Tibial nerve (tissue), 4 donors: ENCODE results near the gene RUNX1. TPM values are rescaled to one million over a fixed set of nuclear protein-coding genes. Genes with fewer than 3 reads are reported as not detected.

Source experiments
- DNase-seq, 2 donors: peaks; one replicate each; pipeline ENCODE4 v3.0.0-alpha.2; 2019; ENCODE audit warnings: low spot score in 2 of 2
- H3K27ac ChIP-seq, 4 donors: fragments of 200-600 bp; sonication (generic) in 3 of 4; one replicate each; pipeline ENCODE4 v1.5.1; 2017 to 2019; ENCODE audit warnings: mild to moderate bottlenecking in 1 of 4
- H3K27me3 ChIP-seq, 2 donors: fragments of 200-600 bp; sonication (generic) in 1 of 2; one replicate each; pipeline versions ENCODE4 v1.5.1 to v1.6.0; 2017 to 2019
- H3K36me3 ChIP-seq, 3 donors: fragments of 200-600 bp; sonication (generic); one replicate each; pipeline ENCODE4 v1.5.1; 2018 to 2019
- H3K4me1 ChIP-seq, 4 donors: fragments of 200-600 bp; sonication (generic) in 3 of 4; one replicate each; pipeline ENCODE4 v1.5.1; 2017 to 2019
- H3K4me3 ChIP-seq, 4 donors: fragments of 200-600 bp; sonication (generic) in 3 of 4; one replicate each; pipeline ENCODE4 v1.5.1; 2017 to 2019; ENCODE audit warnings: mild to moderate bottlenecking in 1 of 4, moderate library complexity in 1 of 4
- H3K9me3 ChIP-seq, 4 donors: fragments of 200-600 bp; sonication (generic) in 3 of 4; one replicate each; pipeline ENCODE4 v1.5.1; 2017 to 2019
- EP300 ChIP-seq, 2 donors: sonication (generic); formaldehyde crosslinking; IDR thresholded peaks; one replicate each; pipeline ENCODE4 v1.6.1; 2017; ENCODE audit warnings: antibody characterized with exemption in 2 of 2, mild to moderate bottlenecking in 1 of 2
- POLR2A ChIP-seq, 2 donors: fragments of 450-650 bp; IDR thresholded peaks; one replicate each; pipeline ENCODE4 v1.6.1; 2017; ENCODE audit warnings: antibody characterized with exemption in 2 of 2, mild to moderate bottlenecking in 2 of 2, moderate library complexity in 2 of 2
- WGBS, 2 donors: methylation state at CpG; one replicate each; pipeline ENCODE4 v1.1.5; 2018; 5-methylcytosine and 5-hydroxymethylcytosine counted together
- total RNA-seq, 4 donors: library from RNA; depleted of rRNA; stranded (reverse); fragments of >200 nt; gene quantifications; one replicate each; pipeline ENCODE4 v1.1.0, GENCODE V29; 2016
- TF ChIP-seq, protein P1 (sequence below), 5 experiments: fragments of 200-600 bp in 3 of 5; fragments of 450-650 bp in 2 of 5; sonication (generic) in 3 of 5; IDR thresholded peaks; one replicate each; pipeline ENCODE4 v1.5.1; 2016 to 2019; ENCODE audit warnings: antibody characterized with exemption in 5 of 5, mild to moderate bottlenecking in 3 of 5, moderate library complexity in 2 of 5

The RUNX1 gene
- total RNA-seq, 4 donors from 2014 or later = 23.6 to 36.9 (median 26.3) TPM

GRCh38 chr21:34948157-34948556 is 100.9 kb downstream of the RUNX1 start:
- H3K27me3 ChIP-seq = no peaks in the 10 kb centered on the region
- no peak for DNase-seq
- H3K36me3 ChIP-seq = no peaks in the 10 kb centered on the region
- 91 to 92% methylated on average over 5 of the region's 5 CpGs for WGBS, 2 donors
- no peak overlapping the region for H3K4me3 ChIP-seq
- H3K9me3 ChIP-seq = no peaks in the 10 kb centered on the region
- H3K4me1 ChIP-seq = no peaks in the 10 kb centered on the region
- H3K27ac ChIP-seq = no peak overlapping the region
- TF ChIP-seq POLR2A (IDR thresholded peaks at IDR 0.05) = no peak
- no peak for TF ChIP-seq EP300 (IDR thresholded peaks at IDR 0.05)
- TF ChIP-seq, protein P1, sequence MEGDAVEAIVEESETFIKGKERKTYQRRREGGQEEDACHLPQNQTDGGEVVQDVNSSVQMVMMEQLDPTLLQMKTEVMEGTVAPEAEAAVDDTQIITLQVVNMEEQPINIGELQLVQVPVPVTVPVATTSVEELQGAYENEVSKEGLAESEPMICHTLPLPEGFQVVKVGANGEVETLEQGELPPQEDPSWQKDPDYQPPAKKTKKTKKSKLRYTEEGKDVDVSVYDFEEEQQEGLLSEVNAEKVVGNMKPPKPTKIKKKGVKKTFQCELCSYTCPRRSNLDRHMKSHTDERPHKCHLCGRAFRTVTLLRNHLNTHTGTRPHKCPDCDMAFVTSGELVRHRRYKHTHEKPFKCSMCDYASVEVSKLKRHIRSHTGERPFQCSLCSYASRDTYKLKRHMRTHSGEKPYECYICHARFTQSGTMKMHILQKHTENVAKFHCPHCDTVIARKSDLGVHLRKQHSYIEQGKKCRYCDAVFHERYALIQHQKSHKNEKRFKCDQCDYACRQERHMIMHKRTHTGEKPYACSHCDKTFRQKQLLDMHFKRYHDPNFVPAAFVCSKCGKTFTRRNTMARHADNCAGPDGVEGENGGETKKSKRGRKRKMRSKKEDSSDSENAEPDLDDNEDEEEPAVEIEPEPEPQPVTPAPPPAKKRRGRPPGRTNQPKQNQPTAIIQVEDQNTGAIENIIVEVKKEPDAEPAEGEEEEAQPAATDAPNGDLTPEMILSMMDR (IDR thresholded peaks at IDR 0.05) = no peak

DNA sequence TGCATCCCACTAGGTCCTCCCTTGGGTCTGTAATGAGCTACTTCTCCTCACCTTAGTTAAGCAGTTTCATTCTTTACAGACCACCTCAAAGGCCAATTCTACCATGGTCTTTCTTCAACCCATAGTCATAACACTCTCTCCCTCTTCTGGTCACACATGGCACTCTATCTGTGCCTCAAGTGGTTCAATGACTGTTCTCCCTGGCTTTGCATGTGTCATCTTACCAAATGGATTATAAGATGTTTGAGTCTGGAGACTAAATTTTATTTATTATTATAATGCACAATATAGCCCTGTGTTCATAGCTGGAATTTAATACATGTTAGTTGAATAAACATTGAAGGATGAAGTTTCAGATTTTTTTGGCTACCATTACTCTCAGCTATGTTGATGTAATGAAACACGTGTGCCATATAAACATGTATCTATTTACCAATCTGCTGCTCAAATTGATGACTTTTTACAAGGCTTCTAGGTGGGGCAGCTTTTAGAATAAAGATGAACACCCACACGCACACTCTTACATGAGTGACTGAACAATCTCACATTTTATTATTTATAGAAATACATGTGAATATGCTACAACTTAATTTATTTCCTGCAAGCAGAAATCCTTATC is 102.1 kb downstream of the RUNX1 start:
- no peak overlapping the region for H3K4me3 ChIP-seq
- WGBS, 2 donors = 67 to 72% methylated on average over 2 of the region's 2 CpGs
- H3K27ac ChIP-seq = no peak overlapping the region
- H3K27me3 ChIP-seq = no peaks in the 10 kb centered on the region
- DNase-seq = no peak
- H3K36me3 ChIP-seq = no peaks in the 10 kb centered on the region
- H3K4me1 ChIP-seq = no peaks in the 10 kb centered on the region
- TF ChIP-seq EP300 (IDR thresholded peaks at IDR 0.05) = no peak
- TF ChIP-seq POLR2A (IDR thresholded peaks at IDR 0.05) = no peak
- TF ChIP-seq, protein P1 (IDR thresholded peaks at IDR 0.05) = no peak
- no peaks in the 10 kb centered on the region for H3K9me3 ChIP-seq

GRCh38 chr21:34946385-34946840 is 102.7 kb downstream of the RUNX1 start:
- 76 to 96% methylated on average over 1 of the region's 1 CpG for WGBS, 2 donors
- no peak overlapping the region for H3K4me3 ChIP-seq
- H3K27me3 ChIP-seq = no peaks in the 10 kb centered on the region
- no peaks in the 10 kb centered on the region for H3K36me3 ChIP-seq
- no peaks in the 10 kb centered on the region for H3K9me3 ChIP-seq
- no peak overlapping the region for H3K27ac ChIP-seq
- H3K4me1 ChIP-seq = no peaks in the 10 kb centered on the region
- no peak for DNase-seq
- no peak for TF ChIP-seq POLR2A (IDR thresholded peaks at IDR 0.05)
- TF ChIP-seq, protein P1 (IDR thresholded peaks at IDR 0.05) = no peak

DNA sequence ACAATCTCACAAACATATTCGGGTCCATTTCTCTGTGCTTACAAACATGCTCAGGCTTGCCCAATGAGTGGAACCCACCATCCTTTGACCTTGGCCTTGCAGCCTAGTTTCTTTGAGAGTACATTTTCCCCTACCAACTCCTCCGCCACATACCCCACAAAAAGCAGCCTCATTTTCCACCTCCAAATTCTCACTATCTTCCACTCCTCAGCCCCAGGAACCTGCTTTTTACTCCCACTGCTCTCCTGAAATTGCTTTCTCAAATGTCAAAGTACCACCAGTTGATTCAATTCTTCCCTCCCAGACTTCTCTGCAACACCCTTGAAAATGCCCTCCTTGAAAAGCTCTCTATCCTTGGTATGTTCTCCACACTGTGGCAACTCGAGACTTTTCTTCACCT is 103.8 kb downstream of the RUNX1 start:
- Histone ChIP-seq H3K9me3 (no peaks in the 10 kb centered on the region), H3K4me1 (no peaks in the 10 kb centered on the region), H3K36me3 (no peaks in the 10 kb centered on the region), H3K4me3 (no peak overlapping the region), H3K27ac (no peak overlapping the region), H3K27me3 (no peaks in the 10 kb centered on the region)
- no peak for DNase-seq
- TF ChIP-seq EP300 (IDR thresholded peaks at IDR 0.05) = no peak
- TF ChIP-seq POLR2A (IDR thresholded peaks at IDR 0.05) = no peak
- TF ChIP-seq, protein P1 (IDR thresholded peaks at IDR 0.05) = no peak
- 89 to 94% methylated on average over 3 of the region's 3 CpGs for WGBS, 2 donors

DNA sequence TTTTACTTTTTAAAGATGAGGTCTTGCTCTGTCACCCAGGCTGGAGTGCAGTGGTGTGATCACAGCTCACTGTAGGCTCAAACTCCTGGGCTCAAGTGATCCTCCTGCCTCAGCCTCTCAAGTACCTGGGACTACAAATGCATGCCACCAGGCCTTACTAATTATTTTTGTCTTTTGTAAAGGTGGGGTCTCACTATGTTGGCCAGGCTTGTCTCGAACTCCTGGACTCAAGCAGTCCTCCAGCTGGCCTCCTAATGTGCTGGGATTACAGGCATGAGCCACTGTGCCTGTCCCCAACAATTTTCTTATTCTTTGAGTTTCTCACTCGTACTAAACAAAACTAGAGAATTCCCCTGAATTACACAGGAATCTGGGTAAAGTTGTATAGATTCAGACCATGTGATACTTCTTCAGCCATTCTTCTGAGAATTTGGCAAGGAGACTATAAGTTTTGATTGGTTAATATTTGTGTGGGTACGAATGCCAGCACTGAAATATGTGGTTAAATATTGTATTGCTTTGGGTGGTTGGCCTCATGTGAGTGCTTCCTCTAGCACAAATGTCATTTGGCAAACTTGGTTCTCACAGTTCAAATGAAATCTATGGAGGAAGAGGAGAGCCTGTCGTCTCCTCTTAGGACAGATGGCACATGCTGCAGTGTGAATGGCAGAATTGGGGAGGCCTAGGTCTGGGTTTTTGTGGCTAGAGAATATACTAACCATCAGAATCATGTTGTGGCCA is 104.9 kb downstream of the RUNX1 start:
- Histone ChIP-seq H3K4me3 (no peak overlapping the region), H3K36me3 (no peaks in the 10 kb centered on the region), H3K9me3 (no peaks in the 10 kb centered on the region), H3K27ac (no peak overlapping the region), H3K4me1 (peaks cover 0 to 3% (median 0%) of the 10 kb centered on the region in 4 donors), H3K27me3 (no peaks in the 10 kb centered on the region)
- 83 to 88% methylated on average over 4 of the region's 4 CpGs for WGBS, 2 donors
- TF ChIP-seq POLR2A (IDR thresholded peaks at IDR 0.05) = no peak
- TF ChIP-seq EP300 (IDR thresholded peaks at IDR 0.05) = no peak
- TF ChIP-seq, protein P1 (IDR thresholded peaks at IDR 0.05) = no peak
- DNase-seq = no peak
